H1 (cell line): ENCODE results near the gene CEBPA. TPM values are rescaled to one million over a fixed set of nuclear protein-coding genes. Genes with fewer than 3 reads are reported as not detected.

Experiments
- CHD7 ChIP-seq: fragments of 300-600 bp; sonication (generic); IDR thresholded peaks from 2 replicates; pipeline ENCODE4 v1.7.1; 2012; ENCODE audit warnings: low read length, moderate library complexity, mild to moderate bottlenecking, inconsistent platforms; ENCODE audit not compliant: insufficient replicate concordance
- EP300 ChIP-seq, 2 experiments: IDR thresholded peaks; 1 replicate in 1 of 2; 2 replicates in 1 of 2; pipeline ENCODE4 v1.6.1; 2011 to 2012; ENCODE audit warnings: low read depth in 2 of 2, low read length in 2 of 2, mild to moderate bottlenecking in 2 of 2, borderline replicate concordance in 1 of 2, inconsistent platforms in 1 of 2, moderate library complexity in 1 of 2
- HDAC2 ChIP-seq, 2 experiments: fragments of 300-600 bp in 1 of 2; sonication (generic) in 1 of 2; IDR thresholded peaks; 2 replicates each; pipeline ENCODE4 v1.6.1; 2011 to 2012; ENCODE audit warnings: low read depth in 2 of 2, low read length in 2 of 2, mild to moderate bottlenecking in 2 of 2, moderate library complexity in 2 of 2, borderline replicate concordance in 1 of 2, inconsistent platforms in 1 of 2
- HDAC6 ChIP-seq: IDR thresholded peaks from one replicate; pipeline ENCODE4 v1.7.1; 2012; ENCODE audit warnings: low read depth, mild to moderate bottlenecking, inconsistent platforms, low read length, moderate library complexity
- JUND ChIP-seq: IDR thresholded peaks from 2 replicates; pipeline ENCODE4 v1.6.1; 2011; ENCODE audit warnings: mild to moderate bottlenecking, improper control_type of control experiment, low read length
- POLR2A ChIP-seq, 2 experiments: IDR thresholded peaks; 1 replicate in 1 of 2; 2 replicates in 1 of 2; pipeline ENCODE4 v1.6.1; 2011; ENCODE audit warnings: low read depth in 2 of 2, low read length in 2 of 2, mild to moderate bottlenecking in 2 of 2; ENCODE audit errors: control extremely low read depth in 1 of 2
- RXRA ChIP-seq: IDR thresholded peaks from 2 replicates; pipeline ENCODE4 v1.6.1; 2011; ENCODE audit warnings: low read depth, mild to moderate bottlenecking, low read length, moderate library complexity; ENCODE audit not compliant: insufficient read depth
- SIRT6 ChIP-seq: IDR thresholded peaks from one replicate; pipeline ENCODE4 v1.7.1; 2012; ENCODE audit warnings: low read length, inconsistent platforms
- SIX5 ChIP-seq: IDR thresholded peaks from 2 replicates; pipeline ENCODE4 v1.6.1; 2011; ENCODE audit warnings: mild to moderate bottlenecking, low read depth, low read length
- TAF1 ChIP-seq: IDR thresholded peaks from 2 replicates; pipeline ENCODE4 v1.6.1; 2011; ENCODE audit warnings: mild to moderate bottlenecking, low read depth, low read length
- TCF12 ChIP-seq: IDR thresholded peaks from 2 replicates; pipeline ENCODE4 v1.6.1; 2011; ENCODE audit warnings: low read depth, mild to moderate bottlenecking, low read length
- ZNF274 ChIP-seq: IDR thresholded peaks from 2 replicates; pipeline ENCODE4 v1.7.0; 2012; ENCODE audit warnings: low read length, borderline replicate concordance; ENCODE audit errors: extremely low read depth
- polyA plus RNA-seq, 7 experiments: library from polyadenylated mRNA; depleted of rRNA in 3 of 7; stranded (reverse) in 5 of 7; unstranded in 2 of 7; fragments of >200 nt in 5 of 7; fragments of 200-250 nt in 2 of 7; gene quantifications; 1 replicate in 5 of 7; 2 replicates in 1 of 7; 4 replicates in 1 of 7; pipeline versions ENCODE4 v1.2.1 to v1.2.3, GENCODE V29; 2011 to 2013; ENCODE audit warnings: missing spikeins in 2 of 7, mixed read lengths in 2 of 7
- total RNA-seq: library from RNA; stranded (reverse); fragmentation: NEBNext Ultra II Directional; extraction: Animal tissue kit (Norgen Biotek cat#: 25700); gene quantifications from 2 replicates; pipeline ENCODE4 v1.2.1, GENCODE V29; 2021

Gene CEBPA
- total and polyA plus RNA-seq, 2 of the 8 experiments (the other 6 are each of a cell fraction or from before 2014, with no cell fraction given), result 2.0 to 2.7 TPM

- TF ChIP-seq CHD7 (no peak), RXRA (no peak), HDAC6 (no peak), TAF1 (no peak), EP300 (IDR thresholded peaks at IDR 0.05; ENCODE audit: borderline replicate concordance in 1 of 2, low read depth in 2 of 2, low read length in 2 of 2) (no peak), POLR2A (IDR thresholded peaks at IDR 0.05; ENCODE audit: control extremely low read depth in 1 of 2, low read depth in 2 of 2, low read length in 2 of 2) (no peak), SIRT6 (no peak), HDAC2 (IDR thresholded peaks at IDR 0.05; ENCODE audit: borderline replicate concordance in 1 of 2, low read depth in 2 of 2, low read length in 2 of 2) (no peak), SIX5 (no peak), ZNF274 (no peak), TCF12 (no peak), JUND (no peak)
These were observed 13.1 kb downstream of the CEBPA start (continued) for GRCh38 chr19:33289261-33289660.
